Stimulated activated naive CD8-positive, alpha-beta T cell treated with anti-CD3 and anti-CD28 coated beads, Interleukin-15, Interleukin-2, amounts not matched to agents 100 ng/mL and 50 ng/mL, for 24 hours (primary cell): ENCODE results near the gene FAM193A.
"Not testable (repeated sequence)": the region's sequence is repeated elsewhere in the genome, so short reads cannot be mapped to it uniquely, and the experiment has no call there.

Experiments used
- H3K27ac Mint-ChIP-seq: one replicate; pipeline ENCODE4 v1.8.0; 2021; ENCODE audit warnings: mild to moderate bottlenecking, mixed read lengths
- H3K27me3 Mint-ChIP-seq: one replicate; pipeline ENCODE4 v1.8.0; 2021; ENCODE audit warnings: mixed read lengths
- H3K36me3 Mint-ChIP-seq: one replicate; pipeline ENCODE4 v1.8.0; 2021; ENCODE audit warnings: low read depth, mixed read lengths
- H3K4me1 Mint-ChIP-seq: one replicate; pipeline ENCODE4 v1.8.0; 2021; ENCODE audit warnings: low read depth, mixed read lengths
- H3K4me3 Mint-ChIP-seq: one replicate; pipeline ENCODE4 v1.8.0; 2021; ENCODE audit warnings: mild to moderate bottlenecking, mixed read lengths
- H3K9me3 Mint-ChIP-seq: one replicate; pipeline ENCODE4 v1.8.0; 2021; ENCODE audit warnings: mixed read lengths

FAM193A gene

DNA sequence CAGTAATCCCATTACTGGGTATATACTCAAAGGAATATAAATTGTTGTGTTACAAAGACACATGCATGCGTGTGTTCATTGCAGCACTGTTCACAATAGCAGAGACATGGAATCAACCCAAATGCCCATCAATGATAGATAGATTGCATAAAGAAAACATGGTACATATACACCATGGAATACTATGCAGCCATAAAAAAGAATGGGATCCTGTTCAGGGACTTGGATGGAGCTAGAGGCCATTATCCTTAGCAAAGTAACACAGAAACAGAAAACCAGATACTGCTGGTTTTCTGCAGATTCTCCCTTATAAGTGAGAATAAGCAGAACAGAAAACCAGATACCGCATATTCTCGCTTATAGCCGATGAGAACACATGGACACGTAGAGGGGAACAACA is 43.5 kb downstream of the FAM193A start:
- no peaks in the 10 kb centered on the region for H3K27me3 Mint-ChIP-seq
- peaks cover 30% of the 10 kb centered on the region for H3K36me3 Mint-ChIP-seq
- H3K27ac Mint-ChIP-seq: no peak overlapping the region
- H3K9me3 Mint-ChIP-seq: peaks cover 4% of the 10 kb centered on the region
- H3K4me1 Mint-ChIP-seq: peaks cover 26% of the 10 kb centered on the region
- no peak overlapping the region for H3K4me3 Mint-ChIP-seq

- Mint-ChIP-seq H3K27ac (no peak overlapping the region), H3K4me3 (no peak overlapping the region), H3K9me3 (peaks cover 4% of the 10 kb centered on the region), H3K36me3 (peaks cover 19% of the 10 kb centered on the region), H3K27me3 (no peaks in the 10 kb centered on the region), H3K4me1 (peaks cover 39% of the 10 kb centered on the region)
Observed at GRCh38 chr4:2583092-2583491, 46.6 kb downstream of the FAM193A start.

GRCh38 chr4:2583517-2583916 is 47.1 kb downstream of the FAM193A start:
- peaks cover 41% of the 10 kb centered on the region for H3K4me1 Mint-ChIP-seq
- no peaks in the 10 kb centered on the region for H3K27me3 Mint-ChIP-seq
- H3K9me3 Mint-ChIP-seq: peaks cover 4% of the 10 kb centered on the region
- no peak overlapping the region for H3K4me3 Mint-ChIP-seq
- peaks cover 19% of the 10 kb centered on the region for H3K36me3 Mint-ChIP-seq
- no peak overlapping the region for H3K27ac Mint-ChIP-seq

DNA sequence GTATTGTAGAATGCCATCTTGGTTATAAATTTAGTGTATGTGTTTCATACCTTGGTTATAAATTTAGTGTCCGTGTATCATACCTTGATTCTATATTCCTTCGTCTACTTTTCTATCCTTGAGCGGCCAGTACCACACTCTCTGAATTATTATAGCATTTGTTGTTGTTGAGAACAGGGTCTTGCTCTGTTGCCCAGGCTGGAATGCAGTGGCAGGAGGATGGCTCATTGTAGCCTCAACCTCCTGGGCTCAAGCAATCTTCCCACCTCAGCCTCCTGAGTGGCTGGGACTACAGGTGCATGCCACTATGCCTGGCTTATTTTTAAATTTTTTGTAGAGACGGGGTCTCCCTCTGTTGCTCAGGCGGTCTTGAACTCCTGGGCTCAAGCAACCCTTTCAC is 50.1 kb downstream of the FAM193A start:
- no peaks in the 10 kb centered on the region for H3K9me3 Mint-ChIP-seq
- H3K27me3 Mint-ChIP-seq: no peaks in the 10 kb centered on the region
- no peak overlapping the region for H3K4me3 Mint-ChIP-seq
- H3K4me1 Mint-ChIP-seq: peaks cover 56% of the 10 kb centered on the region
- H3K36me3 Mint-ChIP-seq: peaks cover 5% of the 10 kb centered on the region
- H3K27ac Mint-ChIP-seq: no peak overlapping the region

DNA sequence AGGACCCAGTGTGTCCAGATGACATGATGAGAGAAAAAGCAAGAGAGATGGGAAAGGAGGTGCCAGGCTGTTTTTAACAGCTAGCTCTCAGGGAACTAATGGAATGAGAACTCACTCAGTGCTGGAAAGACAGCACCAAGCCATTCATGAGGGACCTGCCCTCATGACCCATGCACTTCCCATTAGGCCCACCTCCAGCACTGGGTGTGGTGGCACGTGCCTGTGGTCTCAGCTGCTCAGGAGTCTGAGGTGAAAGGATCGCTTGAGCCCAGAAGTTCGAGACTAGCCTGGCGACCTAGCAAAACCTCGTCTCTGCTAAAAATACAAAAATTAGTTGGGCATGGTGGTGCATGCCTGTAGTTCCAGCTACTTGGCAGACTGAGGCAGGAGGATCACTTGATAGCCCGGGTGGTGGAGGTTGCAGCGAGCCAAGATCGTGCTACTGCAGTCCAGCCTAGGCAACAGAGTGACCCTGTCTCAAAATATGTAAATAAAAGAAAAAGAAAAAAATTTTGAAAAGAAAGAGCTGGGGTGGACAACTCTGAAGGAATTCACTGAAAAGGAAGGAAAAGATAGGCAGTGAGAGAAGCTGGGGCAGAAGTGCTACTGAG is 50.9 kb downstream of the FAM193A start:
- no peaks in the 10 kb centered on the region for H3K9me3 Mint-ChIP-seq
- no peaks in the 10 kb centered on the region for H3K36me3 Mint-ChIP-seq
- H3K27me3 Mint-ChIP-seq: no peaks in the 10 kb centered on the region
- no peak overlapping the region for H3K4me3 Mint-ChIP-seq
- no peak overlapping the region for H3K27ac Mint-ChIP-seq
- peaks cover 53% of the 10 kb centered on the region for H3K4me1 Mint-ChIP-seq

GRCh38 chr4:2588259-2588658 is 51.8 kb downstream of the FAM193A start:
- Mint-ChIP-seq H3K4me1 (peaks cover 53% of the 10 kb centered on the region), H3K9me3 (no peaks in the 10 kb centered on the region), H3K36me3 (no peaks in the 10 kb centered on the region), H3K27me3 (no peaks in the 10 kb centered on the region), H3K4me3 (no peak overlapping the region), H3K27ac (no peak overlapping the region)

- H3K36me3 Mint-ChIP-seq: no peaks in the 10 kb centered on the region
- H3K27ac Mint-ChIP-seq: peak overlapping the region; percentile 21
Observed at GRCh38 chr4:2591189-2591588, 54.7 kb downstream of the FAM193A start.

DNA sequence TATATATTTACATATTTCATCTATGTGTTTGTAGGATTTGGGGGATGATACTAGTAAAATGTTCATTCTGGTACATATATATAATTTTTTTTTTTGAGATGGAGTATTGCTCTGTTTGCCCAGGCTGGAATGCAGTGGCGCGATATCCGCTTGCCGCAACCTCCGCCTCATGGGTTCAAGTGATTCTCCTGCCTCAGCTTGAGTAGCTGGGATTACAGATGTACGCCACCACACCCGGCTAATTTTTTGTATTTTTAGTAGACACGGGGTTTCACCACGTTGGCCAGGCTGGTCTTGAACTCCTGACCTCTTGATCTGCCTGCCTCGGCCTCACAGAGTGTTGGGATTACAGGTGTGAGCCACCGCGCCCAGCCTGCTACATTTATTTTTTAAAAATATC is 55.6 kb downstream of the FAM193A start:
- H3K36me3 Mint-ChIP-seq, H3K4me3 Mint-ChIP-seq, H3K27me3 Mint-ChIP-seq, H3K9me3 Mint-ChIP-seq, H3K27ac Mint-ChIP-seq: not testable (repeated sequence)
- H3K4me1 Mint-ChIP-seq: peaks cover 64% of the 10 kb centered on the region

More at GRCh38 chr4:2591189-2591588, 54.7 kb downstream of the FAM193A start:
- Mint-ChIP-seq H3K4me3 (no peak overlapping the region), H3K4me1 (peaks cover 63% of the 10 kb centered on the region), H3K27me3 (no peaks in the 10 kb centered on the region), H3K9me3 (no peaks in the 10 kb centered on the region)

DNA sequence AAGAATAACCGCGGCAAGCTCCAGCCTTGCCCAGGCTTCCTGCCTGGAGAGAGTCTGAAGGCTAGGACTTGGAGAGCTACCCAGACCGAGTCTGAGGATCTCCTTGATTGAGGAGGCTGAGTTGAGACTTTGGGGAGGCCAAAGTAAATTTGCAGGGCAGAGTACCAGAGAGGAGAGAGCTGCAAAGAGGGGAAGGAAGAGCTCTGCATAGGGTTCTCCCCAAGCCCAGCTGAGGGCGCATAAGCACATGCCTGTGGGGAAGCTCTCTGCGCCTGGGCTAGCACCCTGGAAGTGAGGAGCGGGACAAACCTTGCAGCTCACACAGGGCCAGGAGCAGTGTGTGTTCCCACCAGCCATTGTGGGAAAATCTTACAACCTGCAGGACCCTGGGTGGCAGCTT is 56.1 kb downstream of the FAM193A start:
- H3K9me3 Mint-ChIP-seq: no peaks in the 10 kb centered on the region
- peaks cover 68% of the 10 kb centered on the region for H3K4me1 Mint-ChIP-seq
- H3K4me3 Mint-ChIP-seq: no peak overlapping the region
- no peaks in the 10 kb centered on the region for H3K27me3 Mint-ChIP-seq
- H3K36me3 Mint-ChIP-seq: peaks cover 9% of the 10 kb centered on the region
- no peak overlapping the region for H3K27ac Mint-ChIP-seq

GRCh38 chr4:2593003-2593402 is 56.6 kb downstream of the FAM193A start:
- Mint-ChIP-seq H3K4me3 (no peak overlapping the region), H3K27ac (no peak overlapping the region), H3K4me1 (peaks cover 68% of the 10 kb centered on the region), H3K27me3 (no peaks in the 10 kb centered on the region), H3K9me3 (no peaks in the 10 kb centered on the region), H3K36me3 (peaks cover 12% of the 10 kb centered on the region)

GRCh38 chr4:2595436-2595835 is 59.0 kb downstream of the FAM193A start:
- peaks cover 78% of the 10 kb centered on the region for H3K4me1 Mint-ChIP-seq
- no peak overlapping the region for H3K27ac Mint-ChIP-seq
- H3K27me3 Mint-ChIP-seq: no peaks in the 10 kb centered on the region
- H3K4me3 Mint-ChIP-seq: no peak overlapping the region
- no peaks in the 10 kb centered on the region for H3K9me3 Mint-ChIP-seq
- H3K36me3 Mint-ChIP-seq: peaks cover 17% of the 10 kb centered on the region

- Mint-ChIP-seq H3K4me3 (no peak overlapping the region), H3K27ac (peak overlapping the region; percentile 19), H3K36me3 (peaks cover 22% of the 10 kb centered on the region), H3K27me3 (no peaks in the 10 kb centered on the region), H3K9me3 (no peaks in the 10 kb centered on the region), H3K4me1 (peaks cover 75% of the 10 kb centered on the region)
Observed at GRCh38 chr4:2595952-2596552, 59.6 kb downstream of the FAM193A start.

DNA sequence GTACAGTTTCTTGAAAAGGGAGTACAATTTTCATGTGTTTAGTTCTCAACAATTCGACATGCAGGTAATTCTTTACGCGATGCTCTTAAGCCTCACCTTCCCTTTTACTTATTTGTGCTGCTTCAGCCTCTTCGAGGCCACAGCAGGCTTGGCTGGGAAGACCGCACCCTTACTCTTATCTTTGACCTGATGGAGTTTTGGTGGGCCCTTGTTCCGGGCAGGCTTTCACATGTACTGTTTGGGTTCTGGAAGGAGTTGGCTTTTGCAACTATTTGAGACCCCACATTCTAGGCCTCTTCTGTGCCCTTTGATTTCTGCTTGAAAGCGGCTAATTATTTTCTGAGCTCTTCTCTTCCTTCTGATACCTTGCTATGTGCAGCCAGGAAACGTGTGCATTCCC is 60.2 kb downstream of the FAM193A start:
- Mint-ChIP-seq H3K36me3 (peaks cover 22% of the 10 kb centered on the region), H3K4me1 (peaks cover 70% of the 10 kb centered on the region), H3K4me3 (no peak overlapping the region), H3K9me3 (no peaks in the 10 kb centered on the region), H3K27ac (peak overlapping the region; percentile 19), H3K27me3 (no peaks in the 10 kb centered on the region)

DNA sequence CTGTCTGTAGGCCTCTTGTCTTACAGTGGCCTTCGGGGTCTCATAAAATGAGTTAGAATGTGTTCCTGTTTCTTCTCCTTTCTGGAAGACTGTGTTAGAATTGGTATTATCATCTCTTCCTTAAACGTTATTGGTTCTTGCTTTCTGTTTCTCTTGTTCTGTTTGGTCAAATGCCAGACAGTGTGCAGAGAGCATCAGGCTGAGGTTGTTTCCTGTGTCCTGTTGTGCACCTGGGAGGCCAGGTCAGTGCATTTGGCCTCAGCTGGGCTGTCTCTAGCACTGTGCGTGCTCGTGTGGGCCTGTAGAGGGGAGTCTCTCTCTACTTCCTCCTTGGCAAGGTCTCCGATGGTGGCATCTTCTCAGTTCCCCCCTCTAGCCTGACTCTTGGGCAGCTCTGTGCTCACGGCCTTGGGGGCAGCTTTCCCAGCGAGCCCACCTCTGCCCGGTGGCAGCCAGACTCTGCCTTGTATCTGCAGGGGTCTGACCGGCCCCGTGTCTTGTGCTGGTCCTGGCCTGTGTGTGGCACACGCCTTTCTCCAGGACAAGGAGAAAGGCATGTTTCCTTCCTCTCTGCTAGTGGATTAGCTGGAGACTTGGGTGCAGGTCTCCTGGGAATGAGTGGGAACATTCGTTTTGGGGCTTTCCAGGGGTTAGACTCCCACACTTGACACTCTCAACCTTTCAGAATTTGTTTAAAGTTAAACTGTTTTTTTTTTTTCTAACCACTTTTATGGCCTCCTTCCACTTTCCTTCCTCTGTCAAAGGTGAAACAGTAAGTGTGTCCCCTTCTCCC is 62.3 kb downstream of the FAM193A start:
- Mint-ChIP-seq H3K4me1 (peaks cover 57% of the 10 kb centered on the region), H3K9me3 (no peaks in the 10 kb centered on the region), H3K4me3 (peak overlapping the region; percentile 21), H3K27ac (peak overlapping the region; percentile 61), H3K27me3 (no peaks in the 10 kb centered on the region), H3K36me3 (peaks cover 22% of the 10 kb centered on the region)

DNA sequence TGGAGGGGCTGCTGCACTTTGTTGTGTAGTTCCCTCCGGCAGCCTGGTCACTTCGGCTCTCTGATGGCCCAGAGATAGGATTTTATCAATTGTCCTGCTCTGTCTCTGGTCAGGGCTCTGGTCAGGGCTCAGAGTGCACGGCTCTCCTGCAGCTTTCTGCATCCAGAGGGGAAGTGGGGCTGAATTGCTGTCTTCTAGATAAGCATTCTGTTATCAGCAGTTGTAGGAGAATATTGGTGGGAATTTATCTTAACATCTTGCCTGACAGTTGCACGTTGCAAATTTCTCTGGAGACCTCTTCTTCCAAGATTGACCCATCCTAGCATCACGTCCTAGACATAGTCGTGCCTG is 62.8 kb downstream of the FAM193A start:
- no peaks in the 10 kb centered on the region for H3K27me3 Mint-ChIP-seq
- no peaks in the 10 kb centered on the region for H3K9me3 Mint-ChIP-seq
- peak overlapping the region; percentile 43 for H3K27ac Mint-ChIP-seq
- H3K36me3 Mint-ChIP-seq: peaks cover 25% of the 10 kb centered on the region
- peak overlapping the region; percentile 21 for H3K4me3 Mint-ChIP-seq
- H3K4me1 Mint-ChIP-seq: peaks cover 54% of the 10 kb centered on the region
